Kidney (tissue), 14 donors: ENCODE data around the gene SPATA31E1. TPM values are rescaled to one million over a fixed set of nuclear protein-coding genes. Genes with fewer than 3 reads are reported as not detected.
"Not testable (repeated sequence)": the region's sequence is repeated elsewhere in the genome, so short reads cannot be mapped to it uniquely, and the experiment has no call there.

Experiments
- DNase-seq, 5 donors: peaks; one replicate each; pipeline ENCODE4 v3.0.0-alpha.2; 2013 to 2020
- FAIRE-seq: peaks from 2 replicates; lab custom pipeline; 2012; peaks lifted over from hg19 to GRCh38; lab: Jason Lieb, UNC
- H3K27ac ChIP-seq, 2 donors: one replicate each; pipeline ENCODE4 v1.7.0; 2013; ENCODE audit warnings: low read depth in 2 of 2, low read length in 2 of 2, inconsistent platforms in 1 of 2
- H3K27me3 ChIP-seq: one replicate; pipeline ENCODE4 v1.7.1; 2013; ENCODE audit warnings: low read length, inconsistent platforms; ENCODE audit not compliant: control insufficient read depth, insufficient read depth
- H3K36me3 ChIP-seq, 3 donors: one replicate each; pipeline versions ENCODE4 v1.7.0 to v1.7.1; 2013; ENCODE audit warnings: low read length in 3 of 3, control low read depth in 1 of 3, inconsistent platforms in 1 of 3; ENCODE audit not compliant: insufficient read depth in 3 of 3, control insufficient read depth in 2 of 3
- H3K4me1 ChIP-seq, 3 donors: one replicate each; pipeline versions ENCODE4 v1.7.0 to v1.7.1; 2013; ENCODE audit warnings: low read length in 3 of 3, inconsistent platforms in 1 of 3, low read depth in 1 of 3; ENCODE audit not compliant: control insufficient read depth in 2 of 3, insufficient read depth in 2 of 3
- H3K4me3 ChIP-seq, 3 donors: one replicate each; pipeline versions ENCODE4 v1.7.0 to v1.8.1; 2013; ENCODE audit warnings: low read length in 3 of 3, control low read depth in 1 of 3, inconsistent platforms in 1 of 3
- H3K9ac ChIP-seq, 3 donors: one replicate each; pipeline versions ENCODE4 v1.7.0 to v1.7.1; 2013; ENCODE audit warnings: low read length in 3 of 3, control low read depth in 1 of 3, inconsistent platforms in 1 of 3
- H3K9me3 ChIP-seq, 3 donors: one replicate each; pipeline versions ENCODE4 v1.7.0 to v1.7.1; 2013; ENCODE audit warnings: low read length in 3 of 3, control low read depth in 1 of 3, inconsistent platforms in 1 of 3; ENCODE audit not compliant: control insufficient read depth in 2 of 3, insufficient read depth in 1 of 3
- intact Hi-C: fragments of 100-400 bp; cut with DNase I; formaldehyde crosslinking; loops from one replicate; pipeline ENCODE4 v1.11.1; 2022
- polyA plus RNA-seq: library from polyadenylated mRNA; stranded (reverse); fragments of 350-450 nt; fragmentation: Illumina TruSeq; extraction: RNeasy Lipid Tissue Mini Kit (QIAGEN cat#74804); gene quantifications from one replicate; pipeline ENCODE4 v1.2.3, GENCODE V29; 2014; ENCODE audit warnings: low read depth, low replicate concordance; ENCODE audit not compliant: insufficient read depth
- total RNA-seq: library from RNA; stranded (reverse); fragmentation: NEBNext Ultra II Directional; extraction: Animal tissue kit (Norgen Biotek cat#: 25700); gene quantifications from one replicate; pipeline ENCODE4 v1.2.1, GENCODE V29; 2021
- TF ChIP-seq, protein P1 (sequence below): IDR thresholded peaks from 3 replicates; pipeline ENCODE4 v1.5.1; 2012; ENCODE audit warnings: mild to moderate bottlenecking, moderate library complexity, borderline replicate concordance; ENCODE audit not compliant: insufficient read depth; ENCODE audit errors: extremely low read depth
- donor health status: control.
- donor health status: control.
- donor health status: control.
- donor health status: control.
- donor health status: control.
- donor health status: DM: yes; HTN: yes; CAD: no.
- donor health status: Normal renal cell carcinoma (clear cell type).

The SPATA31E1 gene
- total and polyA plus RNA-seq, 2 donors from 2014 or later: not detected

DNA sequence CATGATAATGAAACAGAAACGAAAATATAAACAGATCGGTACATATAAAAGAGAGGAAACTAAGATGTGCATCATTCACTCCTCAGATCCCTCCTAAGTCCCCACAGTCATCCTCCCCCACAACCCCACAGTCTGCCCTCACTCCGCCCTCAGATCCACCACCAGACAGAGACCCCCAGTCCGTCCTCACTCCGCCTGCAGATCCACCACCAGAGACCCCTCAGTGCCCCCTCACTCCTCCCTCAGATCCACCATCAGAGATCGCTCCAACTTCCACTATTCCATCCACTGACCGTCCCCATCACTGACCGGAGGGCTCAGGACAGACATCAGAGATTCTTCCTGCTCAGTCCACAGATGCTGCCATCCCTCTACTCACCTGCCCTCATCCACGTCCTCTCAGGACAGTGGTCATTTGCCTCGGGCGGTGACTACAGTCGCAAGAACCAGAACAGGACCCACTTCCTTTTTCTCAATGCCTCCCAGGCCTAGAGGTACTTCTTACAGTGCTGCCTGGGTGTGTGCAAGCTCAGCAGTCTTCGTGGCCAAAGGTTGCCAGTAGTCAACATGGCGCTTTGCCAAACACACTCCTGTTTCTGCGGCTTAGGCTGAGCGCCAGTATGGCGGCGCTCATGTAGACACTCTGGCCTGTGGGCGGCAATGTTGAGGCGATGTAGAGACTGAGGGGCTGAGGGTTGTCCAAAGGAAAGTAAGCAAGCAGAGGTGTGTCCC lies 26.8 kb downstream of the SPATA31E1 start:
- no peaks in the 10 kb centered on the region for H3K36me3 ChIP-seq
- intact Hi-C loops: no loop called here
- DNase-seq (peak in 1 of 5 donors; percentile 39), FAIRE-seq (no peak)
- no peaks in the 10 kb centered on the region for H3K27me3 ChIP-seq
- H3K27ac ChIP-seq: peak overlapping the region in 1 of 2 donors; percentile 34
- H3K9me3 ChIP-seq: no peaks in the 10 kb centered on the region
- H3K4me1 ChIP-seq: no peaks in the 10 kb centered on the region
- no peak overlapping the region for H3K9ac ChIP-seq
- H3K4me3 ChIP-seq: peak overlapping the region in 2 of 3 donors; percentile 68 to 75
- TF ChIP-seq, protein P1, sequence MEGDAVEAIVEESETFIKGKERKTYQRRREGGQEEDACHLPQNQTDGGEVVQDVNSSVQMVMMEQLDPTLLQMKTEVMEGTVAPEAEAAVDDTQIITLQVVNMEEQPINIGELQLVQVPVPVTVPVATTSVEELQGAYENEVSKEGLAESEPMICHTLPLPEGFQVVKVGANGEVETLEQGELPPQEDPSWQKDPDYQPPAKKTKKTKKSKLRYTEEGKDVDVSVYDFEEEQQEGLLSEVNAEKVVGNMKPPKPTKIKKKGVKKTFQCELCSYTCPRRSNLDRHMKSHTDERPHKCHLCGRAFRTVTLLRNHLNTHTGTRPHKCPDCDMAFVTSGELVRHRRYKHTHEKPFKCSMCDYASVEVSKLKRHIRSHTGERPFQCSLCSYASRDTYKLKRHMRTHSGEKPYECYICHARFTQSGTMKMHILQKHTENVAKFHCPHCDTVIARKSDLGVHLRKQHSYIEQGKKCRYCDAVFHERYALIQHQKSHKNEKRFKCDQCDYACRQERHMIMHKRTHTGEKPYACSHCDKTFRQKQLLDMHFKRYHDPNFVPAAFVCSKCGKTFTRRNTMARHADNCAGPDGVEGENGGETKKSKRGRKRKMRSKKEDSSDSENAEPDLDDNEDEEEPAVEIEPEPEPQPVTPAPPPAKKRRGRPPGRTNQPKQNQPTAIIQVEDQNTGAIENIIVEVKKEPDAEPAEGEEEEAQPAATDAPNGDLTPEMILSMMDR: peak; percentile 20

DNA sequence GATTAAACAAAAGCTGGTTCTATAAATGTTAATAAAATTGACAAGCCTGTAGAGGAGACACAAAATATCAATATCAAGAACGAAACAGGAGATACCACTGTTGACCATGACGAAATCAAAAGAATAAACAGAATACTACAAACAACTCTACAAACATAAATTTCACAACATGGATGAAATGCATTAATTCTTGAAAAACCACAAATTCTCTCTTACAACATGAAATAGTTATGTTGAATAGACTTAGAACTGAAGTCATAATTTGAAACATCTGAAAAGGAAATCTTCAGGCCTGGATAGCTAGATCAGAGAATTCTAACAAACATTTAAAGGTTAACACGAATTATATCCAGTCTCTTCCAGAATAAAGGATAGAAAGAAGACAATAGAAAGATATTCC lies 28.1 kb downstream of the SPATA31E1 start:
- H3K27ac ChIP-seq: no peak overlapping the region
- no peak overlapping the region for H3K4me3 ChIP-seq
- DNase-seq: no peak
- no peaks in the 10 kb centered on the region for H3K27me3 ChIP-seq
- no peaks in the 10 kb centered on the region for H3K36me3 ChIP-seq
- no peaks in the 10 kb centered on the region for H3K4me1 ChIP-seq
- H3K9me3 ChIP-seq: no peaks in the 10 kb centered on the region
- H3K9ac ChIP-seq: no peak overlapping the region
- FAIRE-seq: no peak
- TF ChIP-seq, protein P1: no peak
- intact Hi-C loops: no loop called here

DNA sequence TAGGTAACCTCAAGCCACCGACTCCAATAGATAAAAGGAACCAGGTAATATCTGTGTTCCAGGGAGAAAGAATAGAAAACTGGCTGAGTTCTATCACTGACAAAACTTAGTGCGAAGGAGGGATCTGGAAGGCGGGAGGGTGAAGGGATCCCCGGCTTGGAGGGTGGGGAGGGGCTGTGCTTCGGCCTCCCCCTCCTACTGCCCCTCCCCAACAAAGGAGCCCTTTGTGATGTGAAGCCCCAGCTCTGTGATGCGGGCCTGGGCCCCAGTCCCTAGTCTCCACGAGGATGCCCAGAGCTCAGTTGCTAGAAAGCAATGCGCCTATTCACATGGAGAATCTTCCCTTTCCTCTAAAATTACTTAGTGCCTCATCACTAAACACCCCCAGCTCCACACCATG lies 35.0 kb downstream of the SPATA31E1 start, which contains the start of gene SPATA31C1:
TSS of gene SPATA31C1 (plus strand) at position 301 of the 400 bp plus-strand sequence.
- FAIRE-seq, H3K9me3 ChIP-seq, H3K4me1 ChIP-seq, H3K27ac ChIP-seq, DNase-seq, H3K27me3 ChIP-seq, H3K9ac ChIP-seq, intact Hi-C loops, H3K36me3 ChIP-seq, H3K4me3 ChIP-seq: not testable (repeated sequence)

DNA sequence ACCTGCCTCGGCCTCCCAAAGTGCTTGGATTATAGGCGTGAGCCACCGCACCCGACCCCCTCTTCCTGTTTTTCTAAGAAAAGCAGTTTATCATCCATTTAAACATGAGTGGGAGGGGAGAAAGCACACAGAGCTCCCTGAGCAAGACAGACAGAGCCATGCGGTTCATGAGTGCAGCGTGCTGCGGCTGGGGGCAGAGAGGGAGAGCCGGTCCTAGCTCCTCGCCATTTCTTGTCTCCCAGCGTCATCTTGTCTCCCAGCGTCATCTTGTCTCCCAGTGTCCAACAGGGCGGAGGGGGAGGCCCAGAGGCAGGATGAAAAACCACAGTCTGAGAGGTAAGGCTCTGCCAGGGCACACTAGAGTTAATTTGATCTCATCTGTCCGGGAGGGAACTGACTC lies 36.3 kb downstream of the SPATA31E1 start:
- H3K9me3 ChIP-seq, FAIRE-seq, H3K4me1 ChIP-seq, H3K9ac ChIP-seq, H3K27me3 ChIP-seq, intact Hi-C loops, H3K27ac ChIP-seq, H3K4me3 ChIP-seq, H3K36me3 ChIP-seq: not testable (repeated sequence)
- peak in 4 of 5 donors; percentile 40 to 57 (median 51) for DNase-seq

DNA sequence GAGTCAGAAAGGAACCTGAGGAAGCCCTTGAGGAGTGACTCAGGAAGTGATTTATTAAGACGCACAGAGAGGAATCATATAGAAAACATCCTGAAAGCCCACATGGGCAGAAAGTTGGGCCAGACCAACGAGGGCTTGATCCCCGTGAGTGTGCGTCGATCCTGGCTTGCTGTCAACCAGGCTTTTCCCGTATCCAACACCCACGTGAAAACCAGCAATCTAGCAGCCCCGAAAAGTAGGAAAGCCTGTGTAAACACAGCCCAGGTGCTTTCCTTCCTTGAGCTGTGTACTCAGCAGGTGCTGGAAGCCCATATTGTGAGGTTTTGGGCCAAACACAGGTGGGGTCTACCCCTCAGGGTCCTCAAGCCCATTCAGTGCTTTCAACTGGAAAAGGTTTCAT lies 38.9 kb downstream of the SPATA31E1 start:
- H3K9ac ChIP-seq, H3K9me3 ChIP-seq, H3K4me1 ChIP-seq, H3K27me3 ChIP-seq, H3K36me3 ChIP-seq, H3K27ac ChIP-seq, FAIRE-seq, DNase-seq, intact Hi-C loops, H3K4me3 ChIP-seq: not testable (repeated sequence)

DNA sequence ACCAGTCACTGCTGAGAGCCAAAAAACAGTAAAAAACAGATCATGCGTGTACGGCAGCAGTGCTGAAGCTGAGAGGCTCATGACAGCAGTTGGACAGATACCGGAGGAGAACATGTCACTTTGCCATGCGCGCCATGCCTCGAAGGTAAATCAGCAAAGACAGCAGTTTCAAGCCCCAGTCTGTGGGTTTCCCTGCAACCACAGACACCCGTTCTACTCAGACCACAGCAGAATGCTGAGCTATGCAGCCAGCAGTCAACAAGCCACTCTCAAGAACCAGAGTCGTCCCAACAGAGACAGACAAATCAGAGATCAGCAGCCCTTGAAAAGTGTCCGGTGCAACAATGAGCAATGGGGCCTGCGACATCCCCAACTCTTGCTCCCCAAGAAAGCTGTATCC lies 40.3 kb downstream of the SPATA31E1 start:
- FAIRE-seq, H3K27me3 ChIP-seq, intact Hi-C loops, H3K4me1 ChIP-seq, H3K36me3 ChIP-seq, H3K9me3 ChIP-seq, H3K4me3 ChIP-seq, H3K9ac ChIP-seq, H3K27ac ChIP-seq, DNase-seq: not testable (repeated sequence)

DNA sequence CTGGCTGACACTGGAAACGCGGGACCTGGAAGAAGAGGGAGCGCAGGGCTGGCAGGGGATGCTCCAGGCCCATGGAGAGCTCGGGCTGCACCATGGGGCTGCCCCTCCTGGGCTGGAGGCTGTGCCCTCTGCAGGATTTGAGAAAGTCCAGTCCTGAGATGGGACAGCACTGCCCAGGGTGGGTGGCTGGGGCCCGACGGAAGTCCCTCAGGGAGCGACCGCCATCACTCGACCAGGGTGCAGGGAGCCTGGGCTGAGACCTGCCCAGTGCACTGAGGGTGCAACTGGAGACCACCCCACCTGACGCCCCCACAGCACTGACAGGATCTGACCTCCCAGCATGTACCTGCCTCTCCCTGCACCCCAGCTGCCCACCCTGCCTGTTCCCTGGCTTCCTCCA lies 42.2 kb downstream of the SPATA31E1 start:
- H3K4me1 ChIP-seq, H3K36me3 ChIP-seq, H3K4me3 ChIP-seq, intact Hi-C loops, H3K27ac ChIP-seq, H3K9ac ChIP-seq, FAIRE-seq, H3K27me3 ChIP-seq, H3K9me3 ChIP-seq: not testable (repeated sequence)
- peak in 1 of 5 donors; percentile 52 for DNase-seq
